ENCODE data around the gene ITGAD.

DNA sequence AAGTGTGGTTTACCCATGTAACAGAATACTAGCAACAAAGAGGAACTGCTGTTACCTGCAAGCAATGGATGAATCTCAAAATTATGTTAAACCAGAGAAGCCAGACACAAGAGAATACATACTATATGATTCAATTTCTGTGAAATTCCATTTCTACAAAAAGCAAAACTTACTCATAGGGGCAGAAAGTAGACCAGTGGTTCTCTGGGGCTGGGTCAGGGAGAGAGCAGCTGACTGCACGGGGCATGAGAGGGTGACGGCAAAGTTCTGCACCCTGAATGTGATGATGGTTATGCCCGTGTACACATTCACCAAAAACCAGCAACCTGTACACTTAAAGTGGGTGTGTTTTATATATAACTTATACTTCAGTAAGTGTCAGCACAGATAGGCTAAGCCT, 46.4 kb downstream of the ITGAD start:
- TF ChIP-seq, protein P1, sequence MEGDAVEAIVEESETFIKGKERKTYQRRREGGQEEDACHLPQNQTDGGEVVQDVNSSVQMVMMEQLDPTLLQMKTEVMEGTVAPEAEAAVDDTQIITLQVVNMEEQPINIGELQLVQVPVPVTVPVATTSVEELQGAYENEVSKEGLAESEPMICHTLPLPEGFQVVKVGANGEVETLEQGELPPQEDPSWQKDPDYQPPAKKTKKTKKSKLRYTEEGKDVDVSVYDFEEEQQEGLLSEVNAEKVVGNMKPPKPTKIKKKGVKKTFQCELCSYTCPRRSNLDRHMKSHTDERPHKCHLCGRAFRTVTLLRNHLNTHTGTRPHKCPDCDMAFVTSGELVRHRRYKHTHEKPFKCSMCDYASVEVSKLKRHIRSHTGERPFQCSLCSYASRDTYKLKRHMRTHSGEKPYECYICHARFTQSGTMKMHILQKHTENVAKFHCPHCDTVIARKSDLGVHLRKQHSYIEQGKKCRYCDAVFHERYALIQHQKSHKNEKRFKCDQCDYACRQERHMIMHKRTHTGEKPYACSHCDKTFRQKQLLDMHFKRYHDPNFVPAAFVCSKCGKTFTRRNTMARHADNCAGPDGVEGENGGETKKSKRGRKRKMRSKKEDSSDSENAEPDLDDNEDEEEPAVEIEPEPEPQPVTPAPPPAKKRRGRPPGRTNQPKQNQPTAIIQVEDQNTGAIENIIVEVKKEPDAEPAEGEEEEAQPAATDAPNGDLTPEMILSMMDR (conservative IDR thresholded peaks at IDR 0.05; ENCODE audit: low read depth, low read length): no peak
- no peak for TF ChIP-seq SMC3 (IDR thresholded peaks at IDR 0.05; ENCODE audit: low read depth, low read length)
- TF ChIP-seq POLR2A (IDR thresholded peaks at IDR 0.05; ENCODE audit: low read depth, low read length): no peak
- no peak for TF ChIP-seq NFE2L2 (IDR thresholded peaks at IDR 0.05; ENCODE audit: low read depth, low read length)
- no peak for TF ChIP-seq RAD21 (IDR thresholded peaks at IDR 0.05; ENCODE audit: low read length)
- no peak for TF ChIP-seq RCOR1 (IDR thresholded peaks at IDR 0.05; ENCODE audit: insufficient replicate concordance, low read length)
- no peak for TF ChIP-seq CEBPB (IDR thresholded peaks at IDR 0.05; ENCODE audit: low read depth, low read length)
- no peak for TF ChIP-seq MXI1 (IDR thresholded peaks at IDR 0.05; ENCODE audit: borderline replicate concordance, low read depth, low read length)
- no peak for TF ChIP-seq RFX5 (IDR thresholded peaks at IDR 0.05; ENCODE audit: low read depth, low read length)
- no peak for TF ChIP-seq CHD1 (IDR thresholded peaks at IDR 0.05; ENCODE audit: low read depth, low read length)
- TF ChIP-seq FOS (IDR thresholded peaks at IDR 0.05; ENCODE audit: low read depth, low read length): no peak
- no peak for TF ChIP-seq MAFK (IDR thresholded peaks at IDR 0.05; ENCODE audit: low read depth, low read length)
- no peak for TF ChIP-seq MAZ (IDR thresholded peaks at IDR 0.05; ENCODE audit: borderline replicate concordance, low read depth, low read length)
